22Rv1 (cell line): ENCODE measurements around the gene FHAD1.

Experiments used
- H3K27ac ChIP-seq: fragments of 450-650 bp; 2 replicates; pipeline ENCODE4 v1.5.1; 2017
- ZFX ChIP-seq: fragments of 450-650 bp; IDR thresholded peaks from 2 replicates; pipeline ENCODE4 v1.6.1; 2017; ENCODE audit warnings: antibody characterized with exemption, borderline replicate concordance
- TF ChIP-seq, protein P1 (sequence below): fragments of 450-650 bp; IDR thresholded peaks from 2 replicates; pipeline ENCODE4 v1.5.1; 2017; ENCODE audit warnings: mild to moderate bottlenecking

The FHAD1 gene

DNA sequence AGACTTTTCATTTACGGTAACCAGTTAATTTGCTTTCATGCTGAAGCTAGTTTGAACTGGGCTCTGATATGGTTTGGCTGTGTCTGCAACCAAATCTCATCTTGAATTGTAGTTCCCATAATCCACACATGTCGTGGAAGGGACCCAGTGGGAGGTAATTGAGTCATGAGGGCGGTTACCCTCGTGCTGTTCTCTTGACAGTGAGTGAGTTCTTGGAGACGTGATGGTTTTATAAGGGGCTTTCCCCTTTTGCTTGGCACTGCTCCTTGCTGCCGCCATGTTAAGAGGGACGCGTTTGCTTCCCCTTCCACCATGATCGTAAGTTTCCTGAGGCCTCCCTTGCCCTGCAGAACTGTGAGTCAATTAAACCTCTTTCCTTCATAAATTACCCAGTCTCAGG, 10.3 kb upstream of the FHAD1 start:
- TF ChIP-seq, protein P1, sequence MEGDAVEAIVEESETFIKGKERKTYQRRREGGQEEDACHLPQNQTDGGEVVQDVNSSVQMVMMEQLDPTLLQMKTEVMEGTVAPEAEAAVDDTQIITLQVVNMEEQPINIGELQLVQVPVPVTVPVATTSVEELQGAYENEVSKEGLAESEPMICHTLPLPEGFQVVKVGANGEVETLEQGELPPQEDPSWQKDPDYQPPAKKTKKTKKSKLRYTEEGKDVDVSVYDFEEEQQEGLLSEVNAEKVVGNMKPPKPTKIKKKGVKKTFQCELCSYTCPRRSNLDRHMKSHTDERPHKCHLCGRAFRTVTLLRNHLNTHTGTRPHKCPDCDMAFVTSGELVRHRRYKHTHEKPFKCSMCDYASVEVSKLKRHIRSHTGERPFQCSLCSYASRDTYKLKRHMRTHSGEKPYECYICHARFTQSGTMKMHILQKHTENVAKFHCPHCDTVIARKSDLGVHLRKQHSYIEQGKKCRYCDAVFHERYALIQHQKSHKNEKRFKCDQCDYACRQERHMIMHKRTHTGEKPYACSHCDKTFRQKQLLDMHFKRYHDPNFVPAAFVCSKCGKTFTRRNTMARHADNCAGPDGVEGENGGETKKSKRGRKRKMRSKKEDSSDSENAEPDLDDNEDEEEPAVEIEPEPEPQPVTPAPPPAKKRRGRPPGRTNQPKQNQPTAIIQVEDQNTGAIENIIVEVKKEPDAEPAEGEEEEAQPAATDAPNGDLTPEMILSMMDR: no peak
- no peak for TF ChIP-seq ZFX
- H3K27ac ChIP-seq: no peak overlapping the region

DNA sequence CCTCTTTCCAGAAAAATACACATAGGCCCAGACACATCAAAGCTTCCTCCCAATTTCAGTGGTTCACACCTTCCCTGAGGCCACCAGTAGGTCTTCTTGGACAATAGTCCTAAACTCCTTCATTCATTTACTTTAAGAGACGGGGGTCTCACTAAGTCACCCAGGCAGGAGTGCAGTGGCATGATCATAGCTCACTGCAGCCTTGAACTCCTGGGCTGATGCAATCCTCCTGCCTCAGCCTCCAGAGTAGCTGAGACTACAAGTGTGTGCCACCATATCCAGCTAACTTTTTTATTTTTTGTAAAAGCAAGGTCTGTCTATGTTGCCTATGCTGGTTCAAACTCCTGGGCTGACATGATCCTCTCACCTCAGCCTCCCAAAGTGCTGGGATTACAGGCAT, 8.2 kb upstream of the FHAD1 start:
- TF ChIP-seq ZFX: no peak
- TF ChIP-seq, protein P1: no peak
- H3K27ac ChIP-seq: no peak overlapping the region

DNA sequence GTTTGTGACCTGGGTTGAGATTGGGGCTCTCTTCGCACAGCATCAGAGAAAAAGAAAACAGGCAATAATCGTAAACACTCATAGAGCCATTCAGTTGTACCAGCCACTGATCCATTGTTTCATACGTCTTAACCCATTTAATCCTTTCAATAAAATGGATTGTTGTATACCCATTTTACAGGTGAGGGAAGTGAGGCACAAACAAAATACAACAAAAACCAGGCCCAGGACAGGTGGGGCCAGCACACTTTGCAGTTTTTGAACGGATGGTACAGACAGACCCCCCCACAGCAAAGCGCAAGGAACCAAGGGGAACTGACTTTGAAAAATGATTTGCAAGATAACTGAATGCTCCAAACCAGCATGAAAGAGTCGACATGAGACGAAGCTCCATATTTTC, 4.3 kb upstream of the FHAD1 start:
- no peak for TF ChIP-seq ZFX
- TF ChIP-seq, protein P1: no peak
- no peak overlapping the region for H3K27ac ChIP-seq

DNA sequence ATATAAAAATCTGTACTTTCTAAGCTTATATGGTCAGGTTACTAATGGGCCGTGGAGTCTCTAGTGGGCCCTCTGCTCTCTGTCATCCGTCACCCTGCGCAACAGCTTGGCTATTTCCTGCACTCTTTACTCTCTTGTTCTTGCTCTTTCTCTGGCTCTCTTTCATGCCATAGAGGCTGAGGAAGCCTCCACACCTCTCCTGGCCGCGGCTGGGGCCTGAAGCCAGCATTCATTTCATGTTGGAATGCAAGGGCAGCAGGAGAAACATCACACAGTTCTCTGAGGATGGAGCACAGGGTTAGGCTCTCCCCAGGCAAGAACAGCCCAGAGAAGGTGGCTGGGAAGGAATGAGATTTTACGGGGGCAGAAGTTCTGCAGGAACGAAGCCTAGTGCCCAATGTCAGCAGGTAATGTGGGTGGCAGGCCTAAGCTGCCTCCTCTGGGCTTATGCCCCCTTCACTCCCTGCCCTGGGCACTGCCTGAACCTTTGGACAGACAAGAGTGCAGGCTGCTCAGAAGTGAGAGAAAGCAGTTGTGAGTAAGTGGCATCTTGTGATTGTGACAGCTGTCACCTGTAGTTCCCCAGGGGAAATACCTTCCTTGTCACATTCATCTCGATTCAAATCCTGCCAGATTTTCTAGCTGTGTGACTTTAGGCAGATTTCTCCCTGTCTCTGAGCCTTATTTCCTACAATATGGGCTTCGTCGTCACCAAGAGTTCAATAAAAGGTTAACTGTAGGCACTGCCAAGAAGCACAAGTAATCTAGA, 3.6 kb upstream of the FHAD1 start:
- TF ChIP-seq, protein P1: no peak
- no peak for TF ChIP-seq ZFX
- H3K27ac ChIP-seq: no peak overlapping the region

DNA sequence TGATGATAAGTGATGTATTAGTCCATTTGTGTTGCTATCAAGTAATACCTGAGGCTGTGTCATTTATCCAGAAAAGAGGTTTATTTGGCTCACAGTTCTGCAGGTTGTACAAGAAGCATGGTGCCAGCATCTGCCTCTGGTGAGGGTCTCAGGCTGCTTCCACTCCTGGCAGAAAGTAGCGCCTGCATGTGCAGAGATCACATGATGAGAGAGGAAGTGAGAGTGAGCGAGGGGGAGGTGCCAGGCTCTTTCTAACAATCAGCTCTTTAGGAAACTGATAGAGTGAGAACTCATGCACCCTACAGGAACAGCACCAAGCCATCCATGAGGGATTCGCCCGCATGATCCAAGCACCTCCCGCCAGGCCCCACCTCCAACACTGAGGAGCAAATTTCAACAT, 2.2 kb upstream of the FHAD1 start:
- TF ChIP-seq, protein P1: no peak
- no peak for TF ChIP-seq ZFX
- H3K27ac ChIP-seq: no peak overlapping the region

DNA sequence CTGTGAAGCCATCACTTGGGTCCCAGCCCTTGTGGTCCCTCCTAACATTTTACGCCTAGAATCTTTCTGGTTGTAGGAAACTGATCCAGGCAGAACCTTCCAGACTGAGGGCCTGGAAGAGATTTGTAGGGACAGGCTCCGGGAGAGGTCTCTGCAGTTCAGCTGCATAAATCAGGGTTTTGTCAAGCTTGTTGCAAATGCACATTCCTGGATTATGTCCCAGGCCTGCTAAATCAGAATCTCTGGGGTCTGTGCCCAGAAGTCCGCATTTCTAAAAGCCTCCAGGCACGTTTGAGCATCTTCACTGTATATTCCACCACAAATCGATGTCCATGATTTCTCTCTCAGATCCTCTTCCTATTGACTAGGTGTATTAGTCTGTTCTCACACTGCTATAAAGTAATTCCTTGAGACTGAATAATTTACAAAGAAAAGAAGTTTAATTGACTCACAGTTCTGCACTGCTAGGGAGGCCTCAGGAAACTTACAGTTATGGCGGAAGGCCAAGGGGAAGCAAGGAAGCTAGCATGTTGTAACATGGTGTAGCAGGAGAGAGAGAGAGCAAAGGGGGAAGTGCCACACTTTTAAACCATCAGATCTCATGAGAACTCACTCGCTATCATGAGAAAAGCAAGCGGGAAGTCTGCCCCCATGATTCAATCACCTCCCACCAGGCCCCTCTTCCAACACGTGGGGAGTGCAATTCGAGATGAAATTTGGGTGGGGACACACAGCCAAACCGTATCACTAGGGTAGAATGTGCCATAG, 1.2 kb upstream of the FHAD1 start:
- no peak overlapping the region for H3K27ac ChIP-seq
- TF ChIP-seq, protein P1: no peak
- no peak for TF ChIP-seq ZFX

DNA sequence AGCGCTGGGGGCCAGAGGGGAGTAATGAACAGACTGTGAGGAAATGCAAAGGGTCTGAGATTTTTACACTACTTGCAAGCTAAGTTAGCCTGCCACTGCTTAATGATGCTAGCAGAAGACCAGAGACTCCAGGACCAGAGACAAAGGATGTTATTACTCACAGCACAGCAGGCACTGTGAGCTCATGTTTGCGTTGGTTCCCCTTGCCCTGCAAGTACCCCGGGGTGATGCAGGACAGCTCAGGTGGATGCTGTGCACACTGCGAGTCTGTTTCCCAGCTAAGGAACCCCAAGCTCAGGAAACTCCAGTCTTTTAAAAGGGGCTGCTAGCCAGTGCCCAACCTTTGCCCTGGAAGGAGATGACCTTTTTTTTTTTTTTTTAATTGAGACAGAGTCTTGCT, 1.2 kb downstream of the FHAD1 start:
- H3K27ac ChIP-seq: no peak overlapping the region
- TF ChIP-seq, protein P1: no peak
- TF ChIP-seq ZFX: no peak
